GM12878 (cell line): Measurements from ENCODE around the gene ACACB.

Experiments
- HDAC6 ChIP-seq: fragments of 200-600 bp; sonication (generic); IDR thresholded peaks from one replicate; pipeline ENCODE4 v1.8.0; 2017; ENCODE audit warnings: antibody characterized with exemption; ENCODE audit not compliant: unreplicated experiment
- RCOR1 ChIP-seq: conservative IDR thresholded peaks from 2 replicates; pipeline ENCODE4 v1.6.1; 2012; ENCODE audit warnings: low read depth, low read length, improper control_type of control experiment
- TAF1 ChIP-seq: IDR thresholded peaks from 2 replicates; pipeline ENCODE4 v1.6.1; 2011; ENCODE audit warnings: mild to moderate bottlenecking, low read depth, low read length, borderline replicate concordance
- TF ChIP-seq, protein P1 (sequence below), 3 experiments: IDR thresholded peaks in 2 of 3; conservative IDR thresholded peaks in 1 of 3; 2 replicates each; pipeline ENCODE4 v1.5.1; 2011; ENCODE audit warnings: low read depth in 3 of 3, low read length in 3 of 3, mild to moderate bottlenecking in 3 of 3, control low read depth in 2 of 3, moderate library complexity in 2 of 3, inconsistent platforms in 1 of 3, mixed read lengths in 1 of 3; ENCODE audit not compliant: control insufficient read depth in 2 of 3, insufficient read depth in 1 of 3; ENCODE audit errors: extremely low read depth in 1 of 3

DNA sequence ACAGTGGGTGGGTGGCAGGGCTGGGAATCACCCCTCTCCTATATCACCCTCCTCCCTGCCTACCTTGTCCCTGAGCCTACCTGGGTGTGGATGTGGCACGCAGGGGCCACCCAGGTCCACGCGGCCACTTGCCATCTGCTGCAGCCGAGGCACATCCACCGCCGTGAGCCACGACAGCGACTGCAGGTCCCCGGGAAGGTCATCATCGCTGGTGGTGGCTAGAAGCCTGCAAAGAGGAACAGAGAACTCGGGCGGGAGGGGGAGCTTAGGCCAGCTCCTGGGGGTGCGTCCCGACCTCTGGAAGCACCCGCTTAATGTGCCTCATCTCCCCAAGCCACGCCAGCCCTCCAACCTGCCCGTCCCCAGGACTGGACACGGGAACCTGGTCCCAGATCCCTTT, 173.7 kb downstream of the ACACB start:
- TF ChIP-seq, protein P1, sequence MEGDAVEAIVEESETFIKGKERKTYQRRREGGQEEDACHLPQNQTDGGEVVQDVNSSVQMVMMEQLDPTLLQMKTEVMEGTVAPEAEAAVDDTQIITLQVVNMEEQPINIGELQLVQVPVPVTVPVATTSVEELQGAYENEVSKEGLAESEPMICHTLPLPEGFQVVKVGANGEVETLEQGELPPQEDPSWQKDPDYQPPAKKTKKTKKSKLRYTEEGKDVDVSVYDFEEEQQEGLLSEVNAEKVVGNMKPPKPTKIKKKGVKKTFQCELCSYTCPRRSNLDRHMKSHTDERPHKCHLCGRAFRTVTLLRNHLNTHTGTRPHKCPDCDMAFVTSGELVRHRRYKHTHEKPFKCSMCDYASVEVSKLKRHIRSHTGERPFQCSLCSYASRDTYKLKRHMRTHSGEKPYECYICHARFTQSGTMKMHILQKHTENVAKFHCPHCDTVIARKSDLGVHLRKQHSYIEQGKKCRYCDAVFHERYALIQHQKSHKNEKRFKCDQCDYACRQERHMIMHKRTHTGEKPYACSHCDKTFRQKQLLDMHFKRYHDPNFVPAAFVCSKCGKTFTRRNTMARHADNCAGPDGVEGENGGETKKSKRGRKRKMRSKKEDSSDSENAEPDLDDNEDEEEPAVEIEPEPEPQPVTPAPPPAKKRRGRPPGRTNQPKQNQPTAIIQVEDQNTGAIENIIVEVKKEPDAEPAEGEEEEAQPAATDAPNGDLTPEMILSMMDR (IDR thresholded peaks at IDR 0.05 in 2 of 3, conservative IDR thresholded peaks at IDR 0.05 in 1 of 3; ENCODE audit: control insufficient read depth in 2 of 3, extremely low read depth in 1 of 3, insufficient read depth in 1 of 3, low read depth in 3 of 3, low read length in 3 of 3), result no peak
- no peak for TF ChIP-seq TAF1
- no peak for TF ChIP-seq HDAC6
- no peak for TF ChIP-seq RCOR1
